HG02623 (cell line): ENCODE measurements around the gene RAB27B.
"Not testable (repeated sequence)": the region's sequence is repeated elsewhere in the genome, so short reads cannot be mapped to it uniquely, and the experiment has no call there.

Experiments used
- ATAC-seq: cut with Tn5 transposase; IDR thresholded peaks from one replicate; pipeline ENCODE4 v1.9.1; 2021; ENCODE audit warnings: moderate library complexity; ENCODE audit not compliant: unreplicated experiment

Gene RAB27B, protein sequence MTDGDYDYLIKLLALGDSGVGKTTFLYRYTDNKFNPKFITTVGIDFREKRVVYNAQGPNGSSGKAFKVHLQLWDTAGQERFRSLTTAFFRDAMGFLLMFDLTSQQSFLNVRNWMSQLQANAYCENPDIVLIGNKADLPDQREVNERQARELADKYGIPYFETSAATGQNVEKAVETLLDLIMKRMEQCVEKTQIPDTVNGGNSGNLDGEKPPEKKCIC

DNA sequence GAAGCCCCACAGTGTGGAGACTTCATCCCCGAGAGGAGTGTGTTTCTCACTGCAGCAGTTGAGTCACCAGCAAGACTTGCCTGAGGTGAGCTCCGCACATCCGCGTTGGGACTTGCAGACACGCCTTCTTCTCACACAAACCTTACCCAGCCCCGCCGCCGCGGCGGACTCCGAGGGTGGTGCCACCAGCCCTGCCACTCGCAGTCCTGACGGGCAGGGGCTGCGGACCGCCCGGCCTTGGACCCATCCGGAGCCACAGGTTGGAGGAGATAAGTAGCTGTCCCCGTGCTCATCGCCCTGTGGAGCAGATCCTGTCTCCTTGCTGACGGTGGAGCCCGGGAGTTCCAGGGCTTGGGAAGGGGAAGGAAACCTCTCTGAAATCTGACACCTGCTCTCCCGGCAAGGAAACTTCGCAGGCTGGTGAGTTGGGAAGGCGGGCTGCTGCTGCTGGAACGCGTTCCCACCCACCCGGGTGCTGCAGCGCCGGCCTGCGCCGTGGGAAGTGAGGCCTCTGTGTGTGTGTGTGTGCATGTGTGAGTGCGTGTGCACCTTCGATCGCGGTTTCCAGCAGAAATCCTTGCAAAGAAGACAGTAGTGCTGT lies at the start of gene RAB27B:
Gene RAB27B (plus strand): TSS at position 197 of the 601 bp plus-strand sequence. CDS start 49,109 bp downstream, outside the sequence.
- ATAC-seq: no peak

DNA sequence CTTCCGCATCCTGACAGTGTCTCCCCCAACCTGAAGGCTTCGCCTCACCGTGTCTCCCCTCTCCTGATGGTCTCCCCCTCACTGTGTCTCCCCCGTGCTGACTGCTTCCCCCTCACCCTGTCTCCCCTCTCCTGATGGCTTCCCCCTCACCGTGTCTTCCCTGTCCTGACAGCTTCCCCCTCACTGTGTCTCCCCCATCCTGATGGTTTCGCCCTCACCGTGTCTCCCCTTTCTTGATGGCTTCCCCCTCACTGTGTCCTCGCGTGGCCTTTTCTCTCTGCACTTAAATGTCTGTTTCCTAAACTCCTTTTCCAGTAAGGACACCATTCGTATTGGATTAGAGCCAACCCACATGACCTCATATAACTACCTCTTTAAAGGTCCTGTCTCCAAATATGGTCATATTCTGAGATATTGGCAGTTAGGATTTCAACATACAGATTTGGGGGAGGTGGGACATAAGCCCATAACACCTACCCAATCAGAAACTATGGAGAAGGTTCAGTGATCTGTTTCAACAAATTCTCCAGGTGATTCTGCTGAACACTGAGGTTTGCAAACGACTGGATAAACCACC lies 47.9 kb upstream of the RAB27B start:
- ATAC-seq: no peak

DNA sequence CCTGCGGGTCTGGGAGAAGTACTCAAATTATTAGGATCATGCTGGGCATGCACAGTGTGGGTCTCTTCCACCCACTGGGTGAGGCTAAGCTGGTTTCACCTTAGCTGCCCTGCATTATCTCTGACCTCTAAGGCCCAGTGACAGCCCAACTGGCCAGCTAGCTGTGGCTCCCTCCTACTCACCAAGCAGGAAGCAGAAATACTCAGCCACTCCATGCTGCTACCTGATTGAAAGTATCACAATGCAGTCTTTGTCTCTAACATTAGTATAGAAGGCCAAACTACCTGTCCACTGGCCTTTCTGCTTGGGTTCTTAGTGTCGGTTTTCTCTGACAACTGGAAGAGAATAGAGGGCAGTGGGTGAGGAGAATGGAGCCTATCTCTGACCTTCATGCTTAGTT lies 47.3 kb upstream of the RAB27B start:
- no peak for ATAC-seq

DNA sequence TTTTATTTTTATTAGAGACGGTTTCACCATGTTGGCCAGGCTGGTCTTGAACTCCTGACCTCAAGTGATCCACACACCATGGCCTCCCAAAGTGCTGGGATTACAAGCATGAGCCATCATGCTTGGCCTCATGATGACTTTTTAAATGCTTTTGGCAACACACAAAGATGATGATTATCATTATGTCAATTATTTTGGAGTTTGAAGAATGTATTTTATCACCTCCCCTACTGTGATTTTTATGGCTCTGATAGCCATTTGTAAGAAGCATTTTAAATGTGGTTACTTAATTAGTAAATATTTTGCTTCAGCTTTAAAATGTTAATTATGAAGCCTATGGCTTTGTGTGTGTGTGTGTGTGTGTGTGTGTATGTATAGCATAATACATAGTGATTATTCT lies 45.1 kb upstream of the RAB27B start:
- no peak for ATAC-seq

DNA sequence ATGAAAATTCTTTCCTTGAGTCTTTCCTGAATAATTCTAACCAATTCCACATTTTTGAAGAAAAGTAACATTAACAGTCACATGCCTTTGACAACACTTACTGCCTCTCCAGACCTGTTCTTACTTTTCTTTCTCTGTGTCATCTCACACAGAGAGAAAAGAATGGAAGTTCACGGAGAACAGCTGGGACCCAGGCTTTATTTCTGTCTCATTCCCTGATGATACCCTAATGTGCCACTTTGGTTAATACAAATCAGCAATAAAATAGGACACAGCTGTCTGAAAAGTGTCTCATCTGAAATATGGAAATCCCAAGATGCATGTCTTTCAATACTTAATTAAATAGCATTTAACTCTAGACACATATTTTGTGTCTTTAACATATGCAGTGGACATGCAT lies 42.1 kb upstream of the RAB27B start:
- ATAC-seq: no peak

DNA sequence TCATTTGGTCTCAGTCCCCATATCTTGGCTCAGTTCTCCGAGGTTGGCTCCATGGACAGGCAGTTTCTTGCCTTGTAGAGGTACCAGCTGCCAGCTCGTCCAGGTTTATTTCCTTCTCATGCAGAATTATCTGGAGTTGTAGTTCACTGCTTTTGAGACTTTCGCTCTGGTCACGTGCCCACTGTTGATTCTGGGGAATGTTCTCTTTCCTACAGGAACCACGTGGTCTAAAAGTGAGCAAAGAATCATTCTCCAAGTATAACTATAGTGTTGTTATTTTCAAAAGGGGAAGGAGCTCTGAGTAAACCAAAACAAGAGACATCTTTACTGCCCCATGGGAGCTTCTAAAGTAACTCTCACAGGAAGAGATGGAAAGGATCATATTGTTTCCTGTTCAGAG lies 41.2 kb upstream of the RAB27B start:
- no peak for ATAC-seq

DNA sequence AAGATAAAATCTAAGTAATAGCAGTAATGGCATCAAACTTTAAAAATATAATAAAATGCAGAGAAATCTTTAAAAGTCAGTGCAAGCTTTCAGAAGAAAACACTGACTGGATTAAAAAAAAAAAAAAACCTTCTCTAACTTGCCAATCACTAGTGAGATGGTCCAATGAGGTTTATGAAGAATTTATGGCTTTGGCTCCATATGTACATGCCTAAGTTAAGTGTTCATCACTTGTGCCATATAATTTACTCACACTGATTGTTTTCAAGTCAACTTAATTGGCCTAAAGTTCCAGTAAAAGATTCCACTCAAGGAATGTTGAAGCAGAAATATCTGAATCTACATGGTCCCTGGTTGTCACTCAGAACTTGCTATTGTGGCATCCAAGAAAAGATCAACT lies 40.7 kb upstream of the RAB27B start:
- ATAC-seq: no peak

DNA sequence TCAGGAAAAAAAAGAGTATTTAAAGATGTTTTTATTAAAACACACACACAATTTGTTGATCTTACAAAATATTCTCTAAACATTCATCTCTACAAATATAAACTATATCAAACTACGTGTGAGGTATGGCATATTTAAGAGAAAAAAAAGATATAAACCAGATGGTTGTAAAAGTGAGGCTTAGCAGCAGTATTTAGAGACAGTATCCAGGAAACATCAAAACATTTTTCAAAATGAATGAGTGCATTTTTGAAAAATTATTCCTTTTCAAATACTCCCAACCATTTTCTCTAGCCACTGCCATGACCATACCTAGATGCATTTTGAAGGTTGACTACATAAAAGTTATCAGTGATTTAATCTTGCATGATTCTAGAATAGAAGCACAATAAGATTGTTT lies 38.2 kb upstream of the RAB27B start:
- ATAC-seq: no peak

DNA sequence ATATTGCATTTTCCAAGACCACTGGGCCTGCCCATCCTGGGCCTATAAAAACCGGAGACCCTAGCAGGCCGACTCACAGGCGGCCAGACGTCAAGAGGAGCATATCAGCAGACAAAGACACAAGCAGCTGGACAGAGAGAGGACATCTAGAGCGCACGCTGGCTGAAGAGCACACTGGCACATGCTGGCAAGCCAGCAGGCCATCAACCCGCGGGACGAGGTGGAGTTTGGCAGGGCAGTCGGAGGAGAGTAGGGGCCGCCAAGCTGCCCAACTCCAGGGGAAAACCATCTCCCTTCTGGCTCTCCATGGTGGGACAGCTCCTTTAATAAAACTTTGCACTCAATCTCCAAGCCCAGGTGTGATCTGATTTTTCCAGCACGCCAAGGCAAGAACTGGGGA lies 36.6 kb upstream of the RAB27B start:
- no peak for ATAC-seq

DNA sequence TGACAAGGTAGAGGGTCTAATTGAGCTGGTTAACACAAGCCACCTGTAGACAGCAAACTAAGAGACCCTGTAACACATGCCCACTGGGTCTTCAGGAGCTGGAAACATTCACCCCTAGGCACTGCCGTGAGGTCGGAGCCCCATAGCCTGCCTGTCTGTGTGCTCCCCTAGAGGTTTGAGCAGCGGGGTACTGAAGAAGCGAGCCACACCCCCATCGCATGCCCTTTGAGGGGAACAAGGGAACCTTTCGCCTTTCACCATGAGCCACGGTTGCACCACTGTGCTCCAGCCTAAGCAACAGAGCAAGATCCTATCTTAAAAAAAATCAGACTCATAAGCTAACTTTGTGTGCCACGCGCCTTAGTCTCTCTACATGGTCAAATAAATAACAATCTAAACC lies 36.2 kb upstream of the RAB27B start:
- no peak for ATAC-seq

DNA sequence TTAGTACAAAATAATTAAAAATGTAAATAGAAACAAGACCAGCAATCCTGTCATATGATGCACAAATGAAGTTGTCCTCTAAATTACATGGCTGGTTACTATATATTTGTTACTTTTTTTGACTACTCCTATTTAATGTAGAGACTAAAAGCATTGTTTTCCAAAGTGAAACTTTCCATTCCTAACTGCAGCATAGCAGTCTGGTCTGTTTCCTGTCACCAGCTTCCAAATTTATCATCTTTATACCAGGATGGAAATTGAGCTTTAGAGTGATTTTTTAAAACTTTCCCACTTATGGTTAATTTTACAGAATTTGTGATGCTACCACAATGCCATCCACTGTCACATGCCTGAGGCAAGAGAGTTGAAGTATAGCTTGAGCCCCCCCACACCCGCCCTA lies 33.5 kb upstream of the RAB27B start:
- no peak for ATAC-seq

DNA sequence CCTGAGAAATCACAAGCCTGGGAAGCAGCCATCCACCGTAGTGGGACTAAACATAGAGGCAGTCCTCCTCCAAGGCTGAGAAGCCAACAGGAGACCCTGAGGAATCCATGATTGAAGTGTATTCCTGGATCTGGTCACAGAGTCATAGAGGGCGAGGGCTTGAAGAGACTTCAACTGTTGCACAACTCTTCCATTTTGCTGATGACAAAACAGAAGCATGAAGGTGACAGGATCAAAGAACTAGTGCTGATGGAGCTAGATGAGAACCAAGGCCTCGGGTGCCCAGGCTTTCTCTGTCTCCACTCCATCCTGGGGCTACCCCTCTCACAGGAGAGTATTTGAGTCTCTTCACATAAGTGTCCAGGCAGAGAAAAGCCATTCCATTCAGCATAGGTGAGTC lies 30.1 kb upstream of the RAB27B start:
- no peak for ATAC-seq

DNA sequence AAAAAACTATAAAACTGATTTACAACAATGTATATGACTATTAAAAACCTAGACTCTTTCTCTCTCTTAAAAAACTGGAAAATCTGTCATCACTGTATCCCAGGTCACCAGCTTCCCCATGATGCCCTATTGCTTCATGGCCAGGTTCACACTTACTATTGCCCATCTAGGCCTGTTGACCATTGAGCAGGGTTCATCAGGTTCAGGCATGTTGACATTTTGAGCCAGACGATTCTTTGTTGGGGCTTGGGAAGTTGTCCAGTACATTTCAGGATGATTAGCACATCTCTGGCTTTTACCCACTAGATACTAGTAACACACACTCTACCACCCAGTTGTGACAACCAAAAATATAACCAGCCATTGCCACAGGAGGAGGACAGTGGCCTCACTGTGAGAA lies 26.9 kb upstream of the RAB27B start:
- ATAC-seq: no peak

DNA sequence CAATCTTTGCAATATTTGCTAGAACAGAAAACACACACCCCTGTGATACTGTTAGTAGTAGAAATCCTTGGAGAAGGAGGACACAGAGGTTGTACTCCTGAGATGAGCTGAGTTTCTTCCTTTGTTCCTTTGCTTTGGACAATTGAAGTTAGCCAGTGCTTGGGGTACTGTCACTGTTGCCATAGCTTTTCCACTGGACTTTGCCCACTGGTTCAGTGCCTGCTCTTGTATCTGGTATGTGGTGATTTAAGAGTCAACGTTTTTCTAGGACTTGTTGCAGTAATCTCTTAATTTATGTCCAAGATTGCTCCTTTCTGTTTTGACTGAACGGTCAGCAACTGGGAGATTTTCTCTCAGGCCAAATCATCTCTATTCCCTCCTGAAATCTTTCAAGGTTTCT lies 26.1 kb upstream of the RAB27B start:
- ATAC-seq: no peak

DNA sequence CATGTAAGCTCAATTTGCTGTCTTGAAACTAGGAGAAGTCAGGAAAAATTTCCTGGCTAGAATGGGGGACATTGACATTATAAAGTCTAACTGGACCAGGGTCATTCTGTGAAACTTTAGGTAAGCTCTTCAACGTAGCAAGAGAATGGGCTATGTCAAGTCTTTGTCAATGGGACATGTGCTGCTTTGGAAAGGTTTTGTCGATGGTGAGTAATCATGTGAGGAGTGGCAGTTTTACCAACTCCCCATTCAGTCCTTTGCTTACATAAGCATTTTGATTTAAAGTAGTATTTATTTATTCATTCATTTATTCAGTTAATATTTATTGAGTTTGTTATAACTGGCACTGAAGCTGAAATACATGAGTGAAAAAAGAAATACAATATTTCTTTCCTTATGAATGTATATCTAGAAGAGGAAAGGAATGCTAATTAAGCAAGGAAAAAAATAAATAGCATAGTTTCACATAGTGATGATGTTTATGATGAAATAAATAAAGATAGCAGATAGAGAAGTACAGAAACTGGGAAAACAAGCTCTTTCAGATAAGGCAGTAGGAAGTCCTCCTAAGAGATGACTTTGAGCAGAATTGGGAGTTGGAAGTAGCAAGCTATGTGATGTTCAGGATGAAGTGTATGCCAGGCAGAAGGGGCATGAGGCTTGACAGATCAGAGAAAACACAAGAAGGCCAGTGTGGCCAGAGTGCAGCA lies 25.4 kb upstream of the RAB27B start:
- ATAC-seq: no peak

DNA sequence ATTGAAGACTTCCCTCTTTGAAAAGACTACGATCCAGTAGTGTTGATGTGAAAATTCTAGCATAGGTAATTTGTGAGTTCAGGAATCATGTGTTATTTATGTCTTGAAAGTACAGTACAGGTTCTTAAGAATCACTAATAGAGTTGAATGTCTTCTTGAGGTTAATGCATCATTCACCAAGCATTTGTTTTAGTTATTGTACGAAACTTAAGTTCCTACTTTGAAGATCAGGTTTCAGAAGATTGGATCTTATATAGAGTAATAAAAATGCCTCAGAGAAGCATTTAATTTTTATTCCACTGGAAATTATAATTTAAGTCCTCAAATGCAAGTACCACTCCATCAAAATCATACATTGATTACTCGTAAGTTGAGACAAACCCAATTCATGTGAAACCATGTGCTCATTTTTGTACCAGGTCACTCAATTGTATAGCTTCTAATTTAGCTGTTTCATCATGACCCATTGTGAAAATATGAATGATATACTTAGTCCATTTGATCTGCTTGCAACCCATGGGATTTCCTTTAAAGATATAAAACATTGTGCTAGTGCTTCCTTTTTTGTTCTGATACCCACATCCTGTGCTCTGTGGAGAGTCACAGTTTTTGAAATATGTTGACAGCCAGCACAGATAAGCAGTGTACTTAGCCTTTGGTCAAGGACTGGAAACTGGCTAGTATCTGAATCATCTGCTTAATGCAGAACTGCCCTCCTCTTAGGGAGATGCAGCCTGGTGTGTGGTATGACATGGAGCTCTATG lies 22.5 kb upstream of the RAB27B start:
- ATAC-seq: no peak

DNA sequence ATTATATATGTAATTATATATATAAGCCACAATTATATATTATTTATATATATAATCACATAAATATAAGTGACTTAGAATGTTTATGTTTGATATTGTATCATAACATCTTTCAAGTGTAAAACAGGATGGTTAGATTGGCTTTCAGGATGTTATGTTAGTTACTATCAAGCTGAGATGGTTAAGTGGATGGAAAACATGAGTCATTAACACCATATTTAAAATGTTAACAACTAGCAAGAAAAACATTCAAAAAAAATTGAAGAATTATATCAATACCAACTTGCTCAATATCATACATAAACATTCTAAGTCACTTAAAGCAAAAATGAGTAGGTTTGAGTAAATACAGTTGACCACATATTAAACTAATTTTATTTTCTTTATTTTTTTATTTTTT lies 21.8 kb upstream of the RAB27B start:
- ATAC-seq: no peak

DNA sequence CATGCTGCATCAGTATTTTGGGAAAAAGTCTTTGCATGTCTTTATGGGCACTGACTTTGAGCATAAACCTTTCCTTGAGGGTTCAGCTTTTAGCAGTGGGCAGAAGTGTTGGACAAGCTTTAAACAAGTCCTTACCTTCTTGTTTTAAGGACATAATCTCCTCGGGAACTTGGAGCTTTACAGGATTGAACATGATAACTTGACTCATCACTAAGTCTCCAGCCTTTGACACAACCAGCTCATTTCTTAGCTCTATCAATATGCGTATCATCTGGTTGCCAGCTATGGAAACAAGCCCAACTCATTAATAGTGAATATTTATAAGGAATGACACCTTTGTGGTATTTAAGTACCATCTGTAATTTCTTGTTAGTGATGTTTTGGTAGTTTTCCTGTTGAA lies 21.0 kb upstream of the RAB27B start:
- no peak for ATAC-seq

DNA sequence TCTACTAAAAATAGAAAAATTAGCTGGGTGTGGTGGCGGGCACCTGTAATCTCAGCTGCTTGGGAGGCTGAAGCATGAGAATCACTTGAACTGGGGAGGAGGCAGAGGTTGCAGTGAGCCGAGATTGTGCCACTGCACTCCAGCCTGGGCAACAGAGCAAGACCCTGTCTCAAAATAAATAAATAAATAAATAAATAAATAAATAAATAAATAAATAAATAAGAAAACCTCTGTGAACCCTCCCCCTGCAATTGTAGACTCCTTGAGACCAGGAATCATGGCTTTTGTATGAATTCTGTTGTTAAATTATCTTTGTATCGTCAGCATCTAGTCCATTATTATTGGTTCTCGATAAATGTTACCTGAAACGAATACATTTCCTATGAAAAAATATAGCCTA lies 17.6 kb upstream of the RAB27B start:
- ATAC-seq: not testable (repeated sequence)

DNA sequence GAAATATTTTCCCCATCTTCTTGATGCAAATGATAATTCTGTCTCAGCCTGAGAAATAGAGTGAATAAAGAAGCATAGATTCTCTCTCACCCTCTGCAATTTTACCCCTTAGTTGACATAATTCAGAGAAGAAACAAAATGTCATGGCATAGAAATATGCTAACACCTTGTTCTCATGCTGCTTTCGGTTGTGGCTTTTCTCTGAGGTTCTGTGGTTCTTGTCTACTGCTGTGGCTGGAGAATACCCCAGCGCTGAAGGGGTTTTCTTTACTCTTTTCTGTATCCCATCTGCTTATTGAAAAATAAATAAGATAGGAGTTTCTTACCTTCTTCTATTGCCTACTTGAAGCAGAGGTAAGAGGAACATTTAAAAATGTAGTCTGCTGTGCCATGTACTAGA lies 15.4 kb upstream of the RAB27B start:
- ATAC-seq: peak; percentile 50

DNA sequence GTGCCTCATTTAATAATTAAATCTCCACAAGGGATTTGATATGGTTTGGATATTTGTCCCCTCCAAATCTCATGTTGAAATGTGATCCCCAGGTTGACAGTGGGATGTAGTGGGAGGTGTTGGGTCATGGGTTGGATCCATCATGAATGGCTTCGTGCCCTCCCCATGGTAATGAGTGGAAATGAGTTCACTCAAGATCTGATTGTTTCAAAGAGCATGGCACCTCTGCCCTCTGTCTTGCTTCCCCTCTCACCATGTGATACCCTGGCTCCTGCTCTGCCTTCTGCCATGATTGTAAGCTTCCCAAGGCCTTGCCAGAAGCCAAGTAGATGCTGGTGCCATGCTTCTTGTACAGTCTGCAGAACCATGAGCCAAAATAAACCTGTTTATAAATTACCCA lies 15.0 kb upstream of the RAB27B start:
- ATAC-seq: no peak
